ENCODE measurements around the gene CCDC181. TPM values are rescaled to one million over a fixed set of nuclear protein-coding genes. Genes with fewer than 3 reads are reported as not detected.

CCDC181 gene
- polyA plus RNA-seq, 2 of the 4 experiments (the other 2 are of a cell fraction), result 0.26 to 0.35 TPM

- no peaks in the 10 kb centered on the region for H3K9me3 ChIP-seq
- no peak for DNase-seq (ENCODE audit: low read depth in 1 of 2, low spot score in 1 of 2)
- WGBS (ENCODE audit: missing lambda C conversion rate), result 86% methylated on average over 1 of the region's 1 CpG
- peaks cover 6% of the 10 kb centered on the region; the same call in 2 of the 3 replicates for H3K4me1 ChIP-seq
- ChIA-PET CTCF (interaction anchor here (1.3 kb wide), 2 partner anchors 73 to 76 kb away, joined by 4 to 5 read pairs; no protein-coding TSS in a partner anchor), POLR2A (interaction anchor here (1.7 kb wide), 1 partner anchor 11 kb away, joined by 4 read pairs; the partner anchor contains the start of gene SLC19A2)
- FAIRE-seq, result no peak
- no peak overlapping the region for H3K4me3 ChIP-seq
- H3K4me2 ChIP-seq, result no peak overlapping the region
- no peak for ATAC-seq
- H3K27ac ChIP-seq, result no peak overlapping the region
- TF ChIP-seq MAFK (IDR thresholded peaks at IDR 0.05; ENCODE audit: partially characterized antibody), result peak; percentile 46
- TF ChIP-seq ZC3H11A (IDR thresholded peaks at IDR 0.05), result no peak
These were observed 47.2 kb upstream of the CCDC181 start for GRCh38 chr1:169474302-169474995.

GRCh38 chr1:169473347-169473746, 46.1 kb upstream of the CCDC181 start:
- ChIA-PET POLR2A (interaction anchor here (1.7 kb wide), 1 partner anchor 13 kb away, joined by 4 read pairs; the partner anchor contains the start of gene SLC19A2), CTCF (interaction anchor here (0.9 to 1.7 kb wide), 4 partner anchors 9 to 74 kb away, joined by 3 to 5 read pairs (median 4); no protein-coding TSS in a partner anchor)
- FAIRE-seq, result no peak
- ATAC-seq, result no peak
- 77% methylated on average over 5 of the region's 5 CpGs for WGBS (ENCODE audit: missing lambda C conversion rate)
- Histone ChIP-seq H3K27ac (no peak overlapping the region), H3K4me1 (peaks cover 6% of the 10 kb centered on the region; the same call in 2 of the 3 replicates), H3K9me3 (no peaks in the 10 kb centered on the region), H3K4me2 (no peak overlapping the region), H3K4me3 (no peak overlapping the region)
- TF ChIP-seq, protein P1, sequence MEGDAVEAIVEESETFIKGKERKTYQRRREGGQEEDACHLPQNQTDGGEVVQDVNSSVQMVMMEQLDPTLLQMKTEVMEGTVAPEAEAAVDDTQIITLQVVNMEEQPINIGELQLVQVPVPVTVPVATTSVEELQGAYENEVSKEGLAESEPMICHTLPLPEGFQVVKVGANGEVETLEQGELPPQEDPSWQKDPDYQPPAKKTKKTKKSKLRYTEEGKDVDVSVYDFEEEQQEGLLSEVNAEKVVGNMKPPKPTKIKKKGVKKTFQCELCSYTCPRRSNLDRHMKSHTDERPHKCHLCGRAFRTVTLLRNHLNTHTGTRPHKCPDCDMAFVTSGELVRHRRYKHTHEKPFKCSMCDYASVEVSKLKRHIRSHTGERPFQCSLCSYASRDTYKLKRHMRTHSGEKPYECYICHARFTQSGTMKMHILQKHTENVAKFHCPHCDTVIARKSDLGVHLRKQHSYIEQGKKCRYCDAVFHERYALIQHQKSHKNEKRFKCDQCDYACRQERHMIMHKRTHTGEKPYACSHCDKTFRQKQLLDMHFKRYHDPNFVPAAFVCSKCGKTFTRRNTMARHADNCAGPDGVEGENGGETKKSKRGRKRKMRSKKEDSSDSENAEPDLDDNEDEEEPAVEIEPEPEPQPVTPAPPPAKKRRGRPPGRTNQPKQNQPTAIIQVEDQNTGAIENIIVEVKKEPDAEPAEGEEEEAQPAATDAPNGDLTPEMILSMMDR (IDR thresholded peaks at IDR 0.05), result no peak
- no peak for TF ChIP-seq ZNF302 (CRISPR knock-in tag; IDR thresholded peaks at IDR 0.05)
- no peak for TF ChIP-seq MAFK (IDR thresholded peaks at IDR 0.05; ENCODE audit: partially characterized antibody)
- TF ChIP-seq KDM1A (IDR thresholded peaks at IDR 0.05; ENCODE audit: low read depth), result no peak
- no peak for TF ChIP-seq SMC3 (IDR thresholded peaks at IDR 0.05)
- TF ChIP-seq, protein P2, sequence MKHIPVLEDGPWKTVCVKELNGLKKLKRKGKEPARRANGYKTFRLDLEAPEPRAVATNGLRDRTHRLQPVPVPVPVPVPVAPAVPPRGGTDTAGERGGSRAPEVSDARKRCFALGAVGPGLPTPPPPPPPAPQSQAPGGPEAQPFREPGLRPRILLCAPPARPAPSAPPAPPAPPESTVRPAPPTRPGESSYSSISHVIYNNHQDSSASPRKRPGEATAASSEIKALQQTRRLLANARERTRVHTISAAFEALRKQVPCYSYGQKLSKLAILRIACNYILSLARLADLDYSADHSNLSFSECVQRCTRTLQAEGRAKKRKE (CRISPR knock-in tag; IDR thresholded peaks at IDR 0.05; ENCODE audit: low read depth), result no peak
- TF ChIP-seq FOSL2 (IDR thresholded peaks at IDR 0.05), result no peak
- TF ChIP-seq FOSL2 (CRISPR knock-in tag; IDR thresholded peaks at IDR 0.05), result no peak
- TF ChIP-seq, protein P3, sequence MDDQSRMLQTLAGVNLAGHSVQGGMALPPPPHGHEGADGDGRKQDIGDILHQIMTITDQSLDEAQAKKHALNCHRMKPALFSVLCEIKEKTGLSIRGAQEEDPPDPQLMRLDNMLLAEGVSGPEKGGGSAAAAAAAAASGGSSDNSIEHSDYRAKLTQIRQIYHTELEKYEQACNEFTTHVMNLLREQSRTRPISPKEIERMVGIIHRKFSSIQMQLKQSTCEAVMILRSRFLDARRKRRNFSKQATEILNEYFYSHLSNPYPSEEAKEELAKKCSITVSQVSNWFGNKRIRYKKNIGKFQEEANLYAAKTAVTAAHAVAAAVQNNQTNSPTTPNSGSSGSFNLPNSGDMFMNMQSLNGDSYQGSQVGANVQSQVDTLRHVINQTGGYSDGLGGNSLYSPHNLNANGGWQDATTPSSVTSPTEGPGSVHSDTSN (IDR thresholded peaks at IDR 0.05), result no peak
- no peak for TF ChIP-seq ZSCAN20 (CRISPR knock-in tag; IDR thresholded peaks at IDR 0.05)
- TF ChIP-seq ZFP36 (IDR thresholded peaks at IDR 0.05; ENCODE audit: borderline replicate concordance, partially characterized antibody), result no peak
- TF ChIP-seq EHMT2 (IDR thresholded peaks at IDR 0.05; ENCODE audit: low read depth), result no peak
- TF ChIP-seq TFCP2L1 (CRISPR knock-in tag; IDR thresholded peaks at IDR 0.05), result no peak
- no peak for DNase-seq (ENCODE audit: low read depth in 1 of 2, low spot score in 1 of 2)

DNA sequence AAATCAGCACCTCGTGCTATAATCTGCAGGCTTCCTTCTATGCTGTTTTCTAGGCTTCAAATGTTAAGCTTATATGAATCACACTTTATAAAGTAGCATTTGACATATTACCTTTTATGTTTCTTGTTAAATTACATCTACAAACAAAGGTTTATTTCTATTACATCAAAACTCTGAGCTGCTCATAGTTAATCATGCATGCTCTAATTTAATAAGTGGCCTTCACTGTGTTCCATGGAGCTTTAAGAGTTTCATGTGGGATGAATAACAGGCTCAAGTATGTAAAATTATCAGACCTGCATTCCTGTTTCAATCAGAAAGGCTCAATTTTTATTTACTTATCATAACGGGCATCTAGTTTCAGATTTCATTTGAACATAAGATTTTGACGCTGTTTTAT, 45.5 kb upstream of the CCDC181 start:
- WGBS (ENCODE audit: missing lambda C conversion rate), result 89% methylated on average over 3 of the region's 3 CpGs
- Histone ChIP-seq H3K27ac (no peak overlapping the region), H3K9me3 (no peaks in the 10 kb centered on the region), H3K4me2 (no peak overlapping the region), H3K4me1 (peaks cover 6% of the 10 kb centered on the region; the same call in 2 of the 3 replicates), H3K4me3 (no peak overlapping the region)
- no peak for DNase-seq (ENCODE audit: low read depth in 1 of 2, low spot score in 1 of 2)
- ChIA-PET POLR2A (interaction anchor here (1.7 kb wide), 1 partner anchor 13 kb away, joined by 4 read pairs; the partner anchor contains the start of gene SLC19A2), CTCF (interaction anchor here (0.9 to 1.7 kb wide), 3 partner anchors 9 to 73 kb away, joined by 3 to 4 read pairs (median 4); no protein-coding TSS in a partner anchor)
- no peak for FAIRE-seq
- ATAC-seq, result no peak
- no peak for TF ChIP-seq CHD4 (IDR thresholded peaks at IDR 0.05; ENCODE audit: borderline replicate concordance)
- no peak for TF ChIP-seq BHLHE40 (IDR thresholded peaks at IDR 0.05; ENCODE audit: low read depth, low read length)
- TF ChIP-seq NFE2L2 (conservative IDR thresholded peaks at IDR 0.05; ENCODE audit: low read length), result no peak
- TF ChIP-seq, protein P1 (IDR thresholded peaks at IDR 0.05), result no peak
- TF ChIP-seq HMGXB4 (CRISPR knock-in tag; IDR thresholded peaks at IDR 0.05; ENCODE audit: borderline replicate concordance), result no peak
- TF ChIP-seq, protein P3 (IDR thresholded peaks at IDR 0.05), result no peak
- no peak for TF ChIP-seq MYC (IDR thresholded peaks at IDR 0.05; ENCODE audit: borderline replicate concordance, low read length)
- no peak for TF ChIP-seq HDAC2 (IDR thresholded peaks at IDR 0.05)
- TF ChIP-seq FOSB (CRISPR knock-in tag; IDR thresholded peaks at IDR 0.05), result no peak
- no peak for TF ChIP-seq MAFK (IDR thresholded peaks at IDR 0.05; ENCODE audit: partially characterized antibody)
- TF ChIP-seq CHD2 (IDR thresholded peaks at IDR 0.05; ENCODE audit: low read length, partially characterized antibody), result no peak
